Suprapubic skin (tissue), 4 donors: ENCODE data around the gene ADAMTS2. TPM values are rescaled to one million over a fixed set of nuclear protein-coding genes. Genes with fewer than 3 reads are reported as not detected.
A peak's percentile ranks its signal among the peaks of the same experiment; 100 is the strongest.

Experiments
- DNase-seq, 2 donors: peaks; one replicate each; pipeline ENCODE4 v3.0.0-alpha.2; 2019; ENCODE audit warnings: low spot score in 2 of 2
- H3K27ac ChIP-seq: fragments of 200-600 bp; sonication (generic); one replicate; pipeline ENCODE4 v1.5.1; 2019
- H3K27me3 ChIP-seq: fragments of 200-600 bp; sonication (generic); one replicate; pipeline ENCODE4 v1.5.1; 2019
- H3K36me3 ChIP-seq: fragments of 200-600 bp; sonication (generic); one replicate; pipeline ENCODE4 v1.5.1; 2019
- H3K4me1 ChIP-seq: fragments of 200-600 bp; sonication (generic); one replicate; pipeline ENCODE4 v1.5.1; 2019
- H3K4me3 ChIP-seq: fragments of 200-600 bp; sonication (generic); one replicate; pipeline ENCODE4 v1.5.1; 2019; ENCODE audit warnings: mild to moderate bottlenecking
- H3K9me3 ChIP-seq: fragments of 200-600 bp; sonication (generic); one replicate; pipeline ENCODE4 v1.5.1; 2019
- EP300 ChIP-seq: sonication (generic); formaldehyde crosslinking; IDR thresholded peaks from one replicate; pipeline ENCODE4 v1.6.1; 2017; ENCODE audit warnings: antibody characterized with exemption
- POLR2A ChIP-seq, 2 donors: fragments of 450-650 bp; IDR thresholded peaks; one replicate each; pipeline ENCODE4 v1.6.1; 2017; ENCODE audit warnings: antibody characterized with exemption in 2 of 2, mild to moderate bottlenecking in 2 of 2, moderate library complexity in 2 of 2
- POLR2AphosphoS5 ChIP-seq, 3 donors: sonication (generic); formaldehyde crosslinking; IDR thresholded peaks; one replicate each; pipeline ENCODE4 v1.6.1; 2017; ENCODE audit warnings: antibody characterized with exemption in 3 of 3
- WGBS: methylation state at CpG from one replicate; pipeline ENCODE4 v1.1.5; 2018; 5-methylcytosine and 5-hydroxymethylcytosine counted together
- total RNA-seq, 4 donors: library from RNA; depleted of rRNA; stranded (reverse); fragments of >200 nt; gene quantifications; one replicate each; pipeline ENCODE4 v1.1.0, GENCODE V29; 2016
- TF ChIP-seq, protein P1 (sequence below), 2 donors: fragments of 200-600 bp in 1 of 2; fragments of 450-650 bp in 1 of 2; sonication (generic) in 1 of 2; IDR thresholded peaks; one replicate each; pipeline ENCODE4 v1.5.1; 2016 to 2019; ENCODE audit warnings: antibody characterized with exemption in 2 of 2, mild to moderate bottlenecking in 1 of 2, moderate library complexity in 1 of 2

The ADAMTS2 gene
- total RNA-seq, 4 donors from 2014 or later: 3.1 to 5.5 (median 4.3) TPM

DNA sequence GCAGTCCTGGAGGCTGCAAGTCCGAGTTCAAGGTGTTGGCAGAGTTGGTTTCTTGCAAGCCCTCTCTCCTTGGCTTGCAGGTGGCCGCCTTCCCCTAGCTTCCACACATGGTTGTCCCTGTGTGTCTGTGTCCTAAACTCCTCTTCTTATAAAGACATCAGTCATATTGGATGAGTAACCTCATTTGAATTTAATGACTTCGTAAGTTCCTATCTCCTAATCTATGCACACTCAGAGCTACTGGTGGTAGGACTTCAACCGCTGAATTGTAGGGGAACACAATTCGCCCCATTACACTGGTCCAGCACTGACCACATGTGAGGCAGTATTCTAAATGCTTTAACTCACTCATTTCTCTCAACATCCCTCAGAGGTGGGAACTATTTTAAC, 25.9 kb upstream of the ADAMTS2 start:
- no peak overlapping the region for H3K4me3 ChIP-seq
- H3K9me3 ChIP-seq: no peaks in the 10 kb centered on the region
- no peak for DNase-seq
- H3K36me3 ChIP-seq: no peaks in the 10 kb centered on the region
- 87% methylated on average over 5 of the region's 5 CpGs for WGBS
- no peak for TF ChIP-seq EP300
- TF ChIP-seq POLR2AphosphoS5 (IDR thresholded peaks at IDR 0.05): no peak
- TF ChIP-seq, protein P1, sequence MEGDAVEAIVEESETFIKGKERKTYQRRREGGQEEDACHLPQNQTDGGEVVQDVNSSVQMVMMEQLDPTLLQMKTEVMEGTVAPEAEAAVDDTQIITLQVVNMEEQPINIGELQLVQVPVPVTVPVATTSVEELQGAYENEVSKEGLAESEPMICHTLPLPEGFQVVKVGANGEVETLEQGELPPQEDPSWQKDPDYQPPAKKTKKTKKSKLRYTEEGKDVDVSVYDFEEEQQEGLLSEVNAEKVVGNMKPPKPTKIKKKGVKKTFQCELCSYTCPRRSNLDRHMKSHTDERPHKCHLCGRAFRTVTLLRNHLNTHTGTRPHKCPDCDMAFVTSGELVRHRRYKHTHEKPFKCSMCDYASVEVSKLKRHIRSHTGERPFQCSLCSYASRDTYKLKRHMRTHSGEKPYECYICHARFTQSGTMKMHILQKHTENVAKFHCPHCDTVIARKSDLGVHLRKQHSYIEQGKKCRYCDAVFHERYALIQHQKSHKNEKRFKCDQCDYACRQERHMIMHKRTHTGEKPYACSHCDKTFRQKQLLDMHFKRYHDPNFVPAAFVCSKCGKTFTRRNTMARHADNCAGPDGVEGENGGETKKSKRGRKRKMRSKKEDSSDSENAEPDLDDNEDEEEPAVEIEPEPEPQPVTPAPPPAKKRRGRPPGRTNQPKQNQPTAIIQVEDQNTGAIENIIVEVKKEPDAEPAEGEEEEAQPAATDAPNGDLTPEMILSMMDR (IDR thresholded peaks at IDR 0.05): no peak
- TF ChIP-seq POLR2A (IDR thresholded peaks at IDR 0.05): no peak
- no peaks in the 10 kb centered on the region for H3K4me1 ChIP-seq
- no peak overlapping the region for H3K27ac ChIP-seq
- H3K27me3 ChIP-seq: no peaks in the 10 kb centered on the region

DNA sequence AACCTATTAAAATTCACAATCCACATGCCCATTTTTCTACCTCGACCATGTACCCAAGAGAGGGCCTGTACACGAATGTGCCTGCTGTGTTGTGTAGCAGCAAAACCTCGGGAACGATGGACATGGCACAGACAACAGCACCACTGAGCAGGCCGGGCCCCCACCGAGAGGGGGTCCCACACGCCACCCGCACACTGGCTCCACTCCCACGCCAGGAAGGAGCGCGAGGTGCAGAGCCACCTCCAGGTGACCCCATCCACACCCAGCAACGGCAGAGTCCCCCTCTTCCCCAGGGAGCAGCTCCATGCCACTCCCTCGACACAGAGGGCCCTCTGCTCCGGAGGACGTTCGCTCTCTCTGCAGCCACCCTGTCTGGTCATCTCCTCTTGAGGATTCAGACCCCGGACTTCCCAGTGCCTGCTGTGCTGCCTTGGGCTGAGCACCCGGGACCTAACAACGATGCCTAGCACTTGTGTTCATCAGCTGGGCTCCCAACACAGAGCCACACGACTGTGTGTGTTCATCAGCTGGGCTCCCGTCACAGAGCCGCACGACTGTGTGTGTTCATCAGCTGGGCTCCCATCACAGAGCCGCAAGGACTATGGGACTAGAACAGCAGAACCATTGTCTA, 25.3 kb upstream of the ADAMTS2 start:
- Histone ChIP-seq H3K27ac (no peak overlapping the region), H3K4me1 (no peaks in the 10 kb centered on the region), H3K4me3 (no peak overlapping the region), H3K27me3 (no peaks in the 10 kb centered on the region), H3K9me3 (no peaks in the 10 kb centered on the region), H3K36me3 (no peaks in the 10 kb centered on the region)
- TF ChIP-seq POLR2AphosphoS5 (IDR thresholded peaks at IDR 0.05) (no peak), POLR2A (IDR thresholded peaks at IDR 0.05) (no peak)
- WGBS: 76% methylated on average over 14 of the region's 24 CpGs
- peak in 1 of 2 donors; percentile 62 for DNase-seq

DNA sequence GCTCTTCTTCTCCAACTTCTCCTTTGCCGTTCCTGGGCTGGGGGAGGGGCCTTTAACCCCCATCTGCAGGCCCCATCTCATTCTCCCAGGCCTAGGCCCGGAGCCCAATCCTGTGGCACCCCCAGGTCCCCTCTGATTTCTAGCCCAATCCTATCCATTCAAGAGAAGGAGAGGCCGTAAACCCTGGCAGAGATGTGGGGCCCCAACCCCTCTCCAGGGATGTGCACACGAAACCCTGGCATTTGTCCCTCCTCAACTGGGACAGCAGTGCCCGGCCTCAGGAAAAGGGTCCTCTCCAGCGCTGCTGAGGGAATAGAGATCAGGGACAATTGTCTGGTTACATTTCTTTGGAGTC, 24.2 kb upstream of the ADAMTS2 start:
- H3K27me3 ChIP-seq: no peaks in the 10 kb centered on the region
- H3K4me1 ChIP-seq: no peaks in the 10 kb centered on the region
- TF ChIP-seq POLR2A (IDR thresholded peaks at IDR 0.05) (no peak), POLR2AphosphoS5 (IDR thresholded peaks at IDR 0.05) (no peak), EP300 (no peak)
- TF ChIP-seq, protein P1 (IDR thresholded peaks at IDR 0.05): no peak
- H3K36me3 ChIP-seq: no peaks in the 10 kb centered on the region
- no peaks in the 10 kb centered on the region for H3K9me3 ChIP-seq
- H3K27ac ChIP-seq: no peak overlapping the region
- 73% methylated on average over 6 of the region's 6 CpGs for WGBS
- no peak overlapping the region for H3K4me3 ChIP-seq
- no peak for DNase-seq

DNA sequence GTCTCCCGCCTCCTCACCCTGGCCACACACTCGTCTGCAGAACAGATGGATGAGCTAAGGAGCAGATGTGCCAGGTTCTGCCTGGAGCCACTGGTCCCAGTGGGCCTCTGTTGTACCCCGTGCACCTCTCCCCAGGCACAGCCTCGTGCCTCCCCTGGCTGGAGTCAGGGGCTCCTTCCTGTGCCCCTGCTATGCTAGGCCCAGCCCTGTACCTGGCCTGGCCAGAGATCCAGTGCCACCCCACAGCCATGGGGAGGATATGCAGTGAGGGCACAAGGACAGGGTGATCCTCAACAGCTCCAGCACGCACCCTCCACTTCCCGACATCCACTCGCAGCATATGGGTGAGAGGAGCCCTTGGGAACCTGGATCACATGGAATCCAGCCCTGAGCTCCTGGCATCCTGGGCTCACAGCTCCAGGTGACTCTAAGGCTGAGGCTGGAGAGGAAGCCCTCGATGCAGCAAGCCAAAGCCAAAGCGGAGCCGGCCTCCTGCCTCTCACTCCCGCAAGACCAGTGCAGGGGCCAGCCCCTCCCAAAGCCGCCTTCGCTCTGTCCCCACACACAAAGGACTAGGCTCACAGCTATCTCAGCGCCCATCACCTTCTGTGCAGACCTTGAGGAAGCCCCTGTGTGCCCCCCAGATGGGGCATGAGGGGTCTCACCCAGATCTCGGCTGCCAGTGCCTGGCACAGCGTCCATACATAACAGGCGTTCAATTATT, 23.7 kb upstream of the ADAMTS2 start:
- H3K9me3 ChIP-seq: no peaks in the 10 kb centered on the region
- no peaks in the 10 kb centered on the region for H3K36me3 ChIP-seq
- H3K27me3 ChIP-seq: no peaks in the 10 kb centered on the region
- no peak overlapping the region for H3K27ac ChIP-seq
- DNase-seq: no peak
- no peaks in the 10 kb centered on the region for H3K4me1 ChIP-seq
- H3K4me3 ChIP-seq: no peak overlapping the region
- WGBS: 89% methylated on average over 11 of the region's 17 CpGs
- TF ChIP-seq POLR2AphosphoS5 (IDR thresholded peaks at IDR 0.05): no peak
- TF ChIP-seq EP300: no peak

DNA sequence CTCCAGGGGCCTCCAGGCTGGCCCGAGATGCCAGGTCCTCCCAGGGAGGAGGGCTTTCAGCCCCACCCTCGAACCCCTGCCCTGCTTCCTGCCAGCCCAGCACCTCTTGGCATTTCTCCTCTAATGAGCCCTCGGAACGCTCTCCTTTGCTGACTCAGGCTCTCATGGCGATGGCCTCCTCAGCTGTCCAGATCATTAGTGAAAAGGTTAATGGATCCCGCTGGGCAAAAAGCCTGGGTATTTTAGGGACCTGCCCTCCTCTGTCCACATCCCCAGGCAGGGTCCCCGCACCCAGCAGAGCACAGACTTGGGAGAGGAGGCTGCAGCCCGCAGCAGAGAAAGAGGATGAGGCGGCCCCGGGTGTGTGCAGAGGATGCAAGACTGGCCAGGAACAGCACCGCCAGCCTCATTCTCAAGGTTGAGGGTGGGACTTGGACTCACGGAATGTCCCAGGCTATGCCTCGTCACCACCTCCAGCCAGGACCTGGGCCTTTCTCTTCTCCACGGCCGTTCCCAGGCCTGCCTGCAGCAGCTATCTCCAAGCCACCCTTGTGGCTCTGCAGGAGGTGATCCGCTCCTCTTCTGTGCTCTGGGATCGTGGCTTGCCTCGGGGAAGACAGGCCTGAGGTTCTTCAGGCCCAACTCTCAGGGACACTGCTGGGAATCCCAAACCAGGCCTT, 23.0 kb upstream of the ADAMTS2 start:
- TF ChIP-seq, protein P1 (IDR thresholded peaks at IDR 0.05): no peak
- no peak for TF ChIP-seq EP300
- TF ChIP-seq POLR2AphosphoS5 (IDR thresholded peaks at IDR 0.05): no peak
- no peak for TF ChIP-seq POLR2A (IDR thresholded peaks at IDR 0.05)
- Histone ChIP-seq H3K36me3 (no peaks in the 10 kb centered on the region), H3K27ac (no peak overlapping the region), H3K27me3 (peaks cover 2% of the 10 kb centered on the region), H3K4me1 (no peaks in the 10 kb centered on the region), H3K4me3 (no peak overlapping the region), H3K9me3 (no peaks in the 10 kb centered on the region)
- 83% methylated on average over 9 of the region's 18 CpGs for WGBS
- DNase-seq: no peak

DNA sequence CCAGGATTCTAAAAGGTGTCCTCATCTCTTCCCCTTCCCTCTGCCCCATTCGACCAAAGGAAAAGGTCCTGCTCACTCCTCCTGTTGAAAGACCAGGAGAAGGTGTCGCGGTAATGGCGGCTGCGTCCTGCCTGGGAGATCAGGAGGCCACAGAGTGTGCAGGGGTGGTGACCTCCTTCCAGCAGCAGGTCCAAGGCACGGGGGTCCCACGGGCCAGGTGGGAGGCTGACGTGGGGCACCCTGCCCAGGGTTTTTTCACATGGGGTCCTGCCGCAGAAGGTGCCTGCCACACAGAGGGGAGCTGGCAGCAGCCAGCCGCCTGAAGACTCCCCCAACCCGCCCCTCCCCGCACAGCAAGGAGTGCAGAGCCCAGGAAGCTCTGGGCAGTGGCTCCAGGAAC, 22.2 kb upstream of the ADAMTS2 start:
- H3K4me1 ChIP-seq: no peaks in the 10 kb centered on the region
- H3K9me3 ChIP-seq: no peaks in the 10 kb centered on the region
- H3K36me3 ChIP-seq: no peaks in the 10 kb centered on the region
- no peak for DNase-seq
- H3K27me3 ChIP-seq: peaks cover 3% of the 10 kb centered on the region
- TF ChIP-seq, protein P1 (IDR thresholded peaks at IDR 0.05): no peak
- TF ChIP-seq EP300 (no peak), POLR2A (IDR thresholded peaks at IDR 0.05) (no peak), POLR2AphosphoS5 (IDR thresholded peaks at IDR 0.05) (no peak)
- WGBS: 91% methylated on average over 10 of the region's 12 CpGs
- H3K4me3 ChIP-seq: no peak overlapping the region
- H3K27ac ChIP-seq: no peak overlapping the region
